Measurements from ENCODE around the gene ANXA9.

The ANXA9 gene

DNA sequence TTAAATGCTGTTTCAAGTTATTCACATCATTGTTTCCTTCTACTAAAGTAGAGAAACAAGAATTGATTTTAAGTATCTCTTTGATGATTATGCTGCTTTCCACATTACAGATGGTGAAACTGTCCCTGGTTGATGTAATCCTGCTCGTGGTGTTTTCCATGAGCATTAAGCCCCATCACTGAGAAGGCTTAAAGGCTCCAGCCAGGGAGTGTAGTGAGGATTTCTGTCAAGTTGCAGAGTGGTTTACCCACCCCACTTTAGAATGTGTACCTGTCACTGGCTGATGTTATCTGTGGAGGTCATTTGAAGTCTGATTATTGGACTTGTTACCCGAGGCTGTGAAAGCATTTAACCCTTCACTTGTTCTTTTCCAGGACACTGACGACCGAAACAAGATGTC is 20.3 kb upstream of the ANXA9 start:
- DNase-seq (ENCODE audit: low read depth, low spot score): no peak
- no peak overlapping the region for H3K4me3 ChIP-seq (ENCODE audit: low read depth, low read length)
- TF ChIP-seq, protein P1, sequence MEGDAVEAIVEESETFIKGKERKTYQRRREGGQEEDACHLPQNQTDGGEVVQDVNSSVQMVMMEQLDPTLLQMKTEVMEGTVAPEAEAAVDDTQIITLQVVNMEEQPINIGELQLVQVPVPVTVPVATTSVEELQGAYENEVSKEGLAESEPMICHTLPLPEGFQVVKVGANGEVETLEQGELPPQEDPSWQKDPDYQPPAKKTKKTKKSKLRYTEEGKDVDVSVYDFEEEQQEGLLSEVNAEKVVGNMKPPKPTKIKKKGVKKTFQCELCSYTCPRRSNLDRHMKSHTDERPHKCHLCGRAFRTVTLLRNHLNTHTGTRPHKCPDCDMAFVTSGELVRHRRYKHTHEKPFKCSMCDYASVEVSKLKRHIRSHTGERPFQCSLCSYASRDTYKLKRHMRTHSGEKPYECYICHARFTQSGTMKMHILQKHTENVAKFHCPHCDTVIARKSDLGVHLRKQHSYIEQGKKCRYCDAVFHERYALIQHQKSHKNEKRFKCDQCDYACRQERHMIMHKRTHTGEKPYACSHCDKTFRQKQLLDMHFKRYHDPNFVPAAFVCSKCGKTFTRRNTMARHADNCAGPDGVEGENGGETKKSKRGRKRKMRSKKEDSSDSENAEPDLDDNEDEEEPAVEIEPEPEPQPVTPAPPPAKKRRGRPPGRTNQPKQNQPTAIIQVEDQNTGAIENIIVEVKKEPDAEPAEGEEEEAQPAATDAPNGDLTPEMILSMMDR (IDR thresholded peaks at IDR 0.05; ENCODE audit: low read depth, low read length): no peak
- in situ Hi-C loops (cut with HindIII; ENCODE audit: low sequenced_read_pairs): no loop called here

DNA sequence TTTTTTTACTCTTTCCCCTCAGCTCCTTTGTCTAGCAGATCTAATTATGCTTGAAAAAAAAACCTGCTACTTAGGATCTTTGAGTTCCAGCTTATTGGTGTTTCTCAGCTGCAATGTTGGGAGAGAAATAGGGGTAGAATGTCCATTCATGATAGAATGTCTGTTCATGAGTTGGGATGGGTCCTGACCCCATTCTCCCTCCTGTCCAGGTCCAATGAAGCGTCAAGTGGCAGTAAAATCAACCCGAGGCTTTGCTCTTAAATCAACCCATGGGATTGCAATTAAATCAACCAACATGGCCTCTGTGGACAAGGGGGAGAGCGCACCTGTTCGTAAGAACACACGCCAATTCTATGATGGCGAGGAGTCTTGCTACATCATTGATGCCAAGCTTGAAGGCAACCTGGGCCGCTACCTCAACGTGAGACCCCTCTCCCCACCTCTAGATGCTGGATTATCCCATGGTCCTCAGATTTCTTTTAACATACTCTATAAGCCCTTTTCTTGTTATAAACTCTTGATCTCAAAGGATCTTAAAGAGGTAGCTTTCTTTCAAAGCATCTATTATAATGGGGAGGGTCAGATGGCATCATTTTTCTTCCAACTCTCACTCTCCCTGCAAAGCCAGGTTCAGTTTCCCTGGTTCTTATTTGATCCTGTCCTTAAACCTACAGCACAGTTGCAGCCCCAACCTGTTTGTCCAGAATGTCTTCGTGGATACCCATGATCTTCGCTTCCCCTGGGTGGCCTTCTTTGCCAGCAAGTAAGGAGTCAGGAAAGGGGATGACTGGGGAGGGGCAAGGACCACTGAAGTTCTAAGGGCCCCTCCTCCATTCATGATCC is 18.6 kb upstream of the ANXA9 start:
- H3K4me3 ChIP-seq (ENCODE audit: low read depth, low read length): no peak overlapping the region
- DNase-seq (ENCODE audit: low read depth, low spot score): no peak
- in situ Hi-C loops (cut with HindIII; ENCODE audit: low sequenced_read_pairs): no loop called here
- TF ChIP-seq, protein P1 (IDR thresholded peaks at IDR 0.05; ENCODE audit: low read depth, low read length): no peak

- no peak for DNase-seq (ENCODE audit: low read depth, low spot score)
- TF ChIP-seq, protein P1 (IDR thresholded peaks at IDR 0.05; ENCODE audit: low read depth, low read length): no peak
- no peak overlapping the region for H3K4me3 ChIP-seq (ENCODE audit: low read depth, low read length)
- in situ Hi-C loops (cut with HindIII; ENCODE audit: low sequenced_read_pairs): no loop called here
These were observed 18.0 kb upstream of the ANXA9 start for GRCh38 chr1:150964164-150964489.

DNA sequence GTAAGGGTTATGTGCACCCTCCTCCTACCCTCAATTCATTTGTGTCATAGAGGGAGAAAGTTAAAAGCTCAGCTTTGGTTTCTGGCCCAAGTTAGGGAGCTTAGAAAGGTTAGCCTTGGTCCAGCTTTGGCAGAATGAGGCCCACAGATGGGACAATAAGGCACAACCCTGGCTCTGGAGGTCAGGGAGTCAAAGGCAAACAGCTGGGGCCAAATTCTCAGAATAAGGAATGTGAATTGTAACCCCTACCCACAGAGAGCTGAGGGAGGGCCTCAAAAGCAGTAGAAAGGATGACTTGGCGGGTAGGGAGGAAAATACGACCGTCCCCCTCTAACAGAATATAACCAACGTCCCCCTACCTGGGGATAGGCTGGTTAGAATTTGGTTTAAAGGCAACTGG is 16.5 kb upstream of the ANXA9 start:
- no peak overlapping the region for H3K4me3 ChIP-seq (ENCODE audit: low read depth, low read length)
- TF ChIP-seq, protein P1 (IDR thresholded peaks at IDR 0.05; ENCODE audit: low read depth, low read length): no peak
- in situ Hi-C loops (cut with HindIII; ENCODE audit: low sequenced_read_pairs): no loop called here
- no peak for DNase-seq (ENCODE audit: low read depth, low spot score)

DNA sequence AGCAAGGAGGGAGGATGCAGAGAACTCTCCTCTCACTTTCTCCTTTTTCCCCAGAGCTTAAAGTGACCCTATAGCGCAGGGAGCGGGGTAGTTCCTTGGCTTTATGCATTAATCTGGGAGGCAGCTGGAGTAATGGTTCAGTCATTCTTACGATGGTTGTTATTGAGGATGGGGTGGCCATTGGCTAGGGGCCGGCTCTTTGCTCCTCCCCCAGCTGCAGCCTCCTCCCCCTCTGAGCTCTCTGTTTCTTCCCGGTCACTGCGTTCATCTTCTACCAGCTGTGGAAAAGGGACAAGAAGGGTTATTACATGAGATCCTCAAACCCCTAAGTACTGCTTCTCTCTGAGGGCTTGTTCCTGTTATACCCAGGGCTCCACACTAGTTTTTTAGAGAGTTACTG is 16.1 kb upstream of the ANXA9 start:
- H3K4me3 ChIP-seq (ENCODE audit: low read depth, low read length): no peak overlapping the region
- in situ Hi-C loops (cut with HindIII; ENCODE audit: low sequenced_read_pairs): no loop called here
- TF ChIP-seq, protein P1 (IDR thresholded peaks at IDR 0.05; ENCODE audit: low read depth, low read length): no peak
- DNase-seq (ENCODE audit: low read depth, low spot score): no peak

DNA sequence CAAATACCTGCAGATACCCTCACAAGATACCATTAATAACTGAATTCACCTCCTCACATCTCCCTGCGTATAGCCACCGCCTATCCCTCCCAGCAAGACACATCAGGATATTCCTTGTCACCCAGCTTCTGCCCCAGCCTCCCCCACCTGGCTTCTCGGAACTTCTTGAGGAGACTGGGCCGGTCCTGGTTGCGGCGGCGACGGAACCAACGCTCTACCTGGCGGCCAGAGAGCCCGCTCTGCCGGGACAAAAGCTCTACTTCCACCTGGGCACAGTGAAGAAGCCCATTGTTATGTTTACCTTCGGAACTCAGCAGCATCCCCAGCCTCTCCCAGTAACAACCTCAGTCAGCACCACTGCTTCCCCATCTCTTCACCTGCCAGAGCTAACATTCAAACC is 14.2 kb upstream of the ANXA9 start:
- in situ Hi-C loops (cut with HindIII; ENCODE audit: low sequenced_read_pairs): no loop called here
- TF ChIP-seq, protein P1 (IDR thresholded peaks at IDR 0.05; ENCODE audit: low read depth, low read length): no peak
- no peak overlapping the region for H3K4me3 ChIP-seq (ENCODE audit: low read depth, low read length)
- DNase-seq (ENCODE audit: low read depth, low spot score): no peak

Measured in astrocyte of the spinal cord (primary cell).